ENCODE measurements around the gene EVA1A.

The EVA1A gene

DNA sequence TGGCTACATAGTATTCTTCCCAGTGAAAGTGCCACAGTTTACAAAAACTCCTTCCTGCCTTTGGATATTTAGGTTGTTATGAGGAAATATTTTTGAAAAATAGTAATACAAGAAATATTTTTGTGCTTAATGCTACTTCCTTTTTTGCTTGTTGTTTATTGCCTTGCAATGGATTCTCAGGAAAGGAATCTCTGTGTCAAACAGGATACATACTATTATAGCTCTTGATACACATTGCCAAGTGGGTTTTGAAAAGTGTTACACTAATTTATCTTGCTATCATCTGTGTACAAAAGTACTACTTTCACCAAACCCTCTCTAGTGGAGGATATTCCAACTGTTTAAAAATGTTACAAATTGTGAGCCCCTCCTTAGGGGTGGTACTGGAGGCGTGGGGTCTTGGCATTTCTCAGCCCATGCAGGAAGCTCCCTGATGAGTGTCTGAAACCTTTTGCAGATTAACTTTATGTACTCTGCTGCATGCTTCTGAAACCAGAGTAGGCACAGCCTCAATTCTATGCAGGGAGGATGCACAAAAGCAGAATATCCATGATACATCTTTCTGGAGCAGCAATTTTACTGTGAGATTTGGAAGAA, 54.5 kb downstream of the EVA1A start:
- no peak for DNase-seq (ENCODE audit: extremely low spot score)
- TF ChIP-seq, protein P1, sequence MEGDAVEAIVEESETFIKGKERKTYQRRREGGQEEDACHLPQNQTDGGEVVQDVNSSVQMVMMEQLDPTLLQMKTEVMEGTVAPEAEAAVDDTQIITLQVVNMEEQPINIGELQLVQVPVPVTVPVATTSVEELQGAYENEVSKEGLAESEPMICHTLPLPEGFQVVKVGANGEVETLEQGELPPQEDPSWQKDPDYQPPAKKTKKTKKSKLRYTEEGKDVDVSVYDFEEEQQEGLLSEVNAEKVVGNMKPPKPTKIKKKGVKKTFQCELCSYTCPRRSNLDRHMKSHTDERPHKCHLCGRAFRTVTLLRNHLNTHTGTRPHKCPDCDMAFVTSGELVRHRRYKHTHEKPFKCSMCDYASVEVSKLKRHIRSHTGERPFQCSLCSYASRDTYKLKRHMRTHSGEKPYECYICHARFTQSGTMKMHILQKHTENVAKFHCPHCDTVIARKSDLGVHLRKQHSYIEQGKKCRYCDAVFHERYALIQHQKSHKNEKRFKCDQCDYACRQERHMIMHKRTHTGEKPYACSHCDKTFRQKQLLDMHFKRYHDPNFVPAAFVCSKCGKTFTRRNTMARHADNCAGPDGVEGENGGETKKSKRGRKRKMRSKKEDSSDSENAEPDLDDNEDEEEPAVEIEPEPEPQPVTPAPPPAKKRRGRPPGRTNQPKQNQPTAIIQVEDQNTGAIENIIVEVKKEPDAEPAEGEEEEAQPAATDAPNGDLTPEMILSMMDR (IDR thresholded peaks at IDR 0.05; ENCODE audit: control extremely low read depth, extremely low read depth, low read depth, missing control alignments): no peak
- ChIA-PET CTCF (no interaction called here), POLR2A (no interaction called here)

DNA sequence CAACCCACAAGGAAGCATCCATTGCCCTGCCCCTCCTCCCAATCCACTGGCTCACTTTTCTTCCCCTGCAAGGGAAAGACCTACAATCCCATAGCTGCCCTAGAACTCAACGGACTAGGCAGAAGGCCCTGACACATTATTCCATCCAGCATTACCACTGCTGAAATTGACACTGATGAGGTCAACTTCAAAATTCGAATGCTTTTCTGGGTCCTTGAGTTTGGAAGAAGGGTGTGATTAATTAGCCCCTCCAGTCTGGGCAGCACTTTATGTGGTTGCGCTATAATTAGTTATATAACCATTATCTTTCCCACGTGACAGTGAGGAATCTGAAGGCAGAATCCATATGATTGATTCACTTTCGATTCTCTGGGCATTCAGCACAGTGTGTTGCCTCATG, 55.7 kb downstream of the EVA1A start:
- DNase-seq (ENCODE audit: extremely low spot score): no peak
- ChIA-PET POLR2A (no interaction called here), CTCF (interaction anchor here (1.5 kb wide), 1 partner anchor 18 kb away, joined by 3 read pairs; no protein-coding TSS in a partner anchor)
- TF ChIP-seq, protein P1 (IDR thresholded peaks at IDR 0.05; ENCODE audit: control extremely low read depth, extremely low read depth, low read depth, missing control alignments): no peak

DNA sequence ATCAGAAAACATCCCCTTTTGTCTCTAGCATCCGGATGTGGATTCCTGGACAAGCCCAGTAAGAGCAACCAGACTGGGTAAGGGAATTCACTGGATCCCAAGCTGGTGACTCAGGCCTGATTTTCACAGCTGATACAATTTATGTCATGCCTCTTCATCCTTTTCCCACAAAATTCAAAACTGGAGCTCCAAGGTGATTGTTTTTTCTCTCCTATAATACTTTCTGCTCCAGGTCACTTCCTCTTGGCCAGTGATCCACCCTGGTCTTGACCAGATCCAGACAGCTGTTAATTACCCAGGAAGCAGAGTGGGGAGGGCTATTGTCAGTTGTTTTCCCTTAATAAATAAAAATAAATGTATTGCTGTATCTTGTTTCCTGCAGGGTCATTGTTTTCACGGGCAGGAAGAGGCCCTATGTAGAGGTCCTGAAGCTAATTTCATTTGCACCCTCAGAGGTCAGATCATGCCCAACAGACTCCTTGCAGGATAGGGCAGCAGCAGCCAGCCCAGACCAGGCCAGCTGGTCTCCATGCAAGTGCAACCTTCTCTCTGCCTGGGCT, 57.6 kb downstream of the EVA1A start:
- POLR2A ChIA-PET: no interaction called here
- TF ChIP-seq, protein P1 (IDR thresholded peaks at IDR 0.05; ENCODE audit: control extremely low read depth, extremely low read depth, low read depth, missing control alignments): no peak
- DNase-seq (ENCODE audit: extremely low spot score): no peak
- CTCF ChIA-PET: interaction anchor here (0.9 to 2.4 kb wide), 8 partner anchors 8 to 428 kb away, joined by 3 to 7 read pairs (median 3); no protein-coding TSS in a partner anchor

DNA sequence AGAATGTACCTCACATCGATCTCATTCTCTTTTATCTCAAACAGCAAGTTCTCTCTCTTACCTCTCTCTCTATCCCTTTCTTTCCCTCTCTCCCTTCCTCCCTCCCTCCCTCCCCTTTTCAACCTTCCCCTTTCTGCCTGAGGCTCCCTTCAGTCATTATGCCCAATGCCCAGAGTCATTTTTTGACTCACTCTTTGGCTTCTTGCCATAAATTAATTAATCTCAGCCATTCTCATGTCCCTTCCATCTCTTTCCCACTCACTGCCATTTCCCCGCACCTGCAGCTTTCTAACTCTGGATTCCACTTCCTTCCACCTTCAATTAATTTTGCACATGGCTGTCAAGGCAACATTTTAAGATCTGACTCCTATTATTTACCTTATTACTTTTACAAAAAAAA, 60.1 kb downstream of the EVA1A start:
- TF ChIP-seq, protein P1 (IDR thresholded peaks at IDR 0.05; ENCODE audit: control extremely low read depth, extremely low read depth, low read depth, missing control alignments): no peak
- POLR2A ChIA-PET: no interaction called here
- no peak for DNase-seq (ENCODE audit: extremely low spot score)
- CTCF ChIA-PET: no interaction called here

DNA sequence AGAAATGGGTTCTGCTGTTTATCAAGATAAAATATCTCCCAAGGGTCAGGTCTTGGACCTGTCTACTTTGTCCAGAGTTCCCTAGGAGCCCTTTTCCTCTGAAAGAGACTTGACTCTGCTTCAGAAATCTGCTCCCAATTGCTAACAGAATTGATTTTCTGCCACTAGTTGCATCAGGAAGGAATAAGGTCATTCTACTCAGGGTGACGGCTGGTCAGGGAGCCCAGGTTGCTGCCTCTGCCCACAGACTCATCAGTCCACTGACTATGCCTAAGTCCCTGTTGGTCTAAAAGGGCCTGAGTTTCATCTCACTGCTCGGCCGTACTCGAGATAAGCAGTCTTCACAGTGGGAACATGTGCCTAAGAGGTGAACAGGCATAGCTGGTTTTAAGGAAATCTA, 61.2 kb downstream of the EVA1A start:
- TF ChIP-seq, protein P1 (IDR thresholded peaks at IDR 0.05; ENCODE audit: control extremely low read depth, extremely low read depth, low read depth, missing control alignments): no peak
- CTCF ChIA-PET: no interaction called here
- POLR2A ChIA-PET: no interaction called here

DNA sequence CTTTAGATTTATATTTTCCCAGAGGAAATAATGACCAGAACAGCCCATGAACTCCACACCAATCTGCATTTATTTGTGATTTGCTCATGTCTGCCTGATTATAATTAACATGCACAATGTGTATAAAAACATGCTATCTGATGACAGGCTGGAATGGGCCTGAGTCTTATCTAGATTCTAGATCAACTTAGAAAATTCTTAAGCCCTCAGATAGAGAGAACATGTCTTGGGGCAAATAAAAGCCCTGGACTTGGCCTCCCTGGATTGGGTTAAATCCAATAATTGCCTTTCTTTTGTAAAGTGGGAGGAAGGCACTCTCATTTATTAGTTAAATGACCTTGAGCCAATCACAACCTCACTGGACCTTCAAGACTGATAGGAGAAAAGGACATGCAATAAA, 61.8 kb downstream of the EVA1A start:
- DNase-seq (ENCODE audit: extremely low spot score): no peak
- ChIA-PET POLR2A (no interaction called here), CTCF (no interaction called here)
- TF ChIP-seq, protein P1 (IDR thresholded peaks at IDR 0.05; ENCODE audit: control extremely low read depth, extremely low read depth, low read depth, missing control alignments): no peak

More for the DNA sequence above, 61.2 kb downstream of the EVA1A start:
- no peak for DNase-seq (ENCODE audit: extremely low spot score)

Measured in GM10248 (cell line).